SKM-1 treated with dmso at 0.1 percent for 144 hours (cell line): Measurements from ENCODE around the gene DHX16.
A peak's percentile ranks its signal among the peaks of the same experiment; 100 is the strongest.
"Not testable (repeated sequence)": the region's sequence is repeated elsewhere in the genome, so short reads cannot be mapped to it uniquely, and the experiment has no call there.

Source experiments
- DNase-seq: peaks from one replicate; lab custom pipeline; 2025; ENCODE audit not compliant: unreplicated experiment; lab: John Stamatoyannopoulos, UW

DHX16 gene

GRCh38 chr6:30679765-30680535 lies 7.1 kb upstream of the DHX16 start:
- DNase-seq = no peak

GRCh38 chr6:30678964-30679726 lies 6.3 kb upstream of the DHX16 start:
- peak; percentile 67 for DNase-seq

- DNase-seq = no peak
Measured at GRCh38 chr6:30676660-30677285, 4.0 kb upstream of the DHX16 start.

GRCh38 chr6:30670760-30671527 lies 1.9 kb downstream of the DHX16 start:
- DNase-seq = no peak

GRCh38 chr6:30666300-30666699 lies 6.5 kb downstream of the DHX16 start:
- not testable (repeated sequence) for DNase-seq

- DNase-seq = no peak
Measured at GRCh38 chr6:30664994-30665767, 7.6 kb downstream of the DHX16 start.

- not testable (repeated sequence) for DNase-seq
Measured at GRCh38 chr6:30657922-30658321, 14.9 kb downstream of the DHX16 start.

- no peak for DNase-seq
Measured at GRCh38 chr6:30657454-30657853, 15.4 kb downstream of the DHX16 start.

GRCh38 chr6:30656513-30656912 lies 16.3 kb downstream of the DHX16 start:
- no peak for DNase-seq

- DNase-seq = no peak
Measured at GRCh38 chr6:30655743-30656094, 17.1 kb downstream of the DHX16 start.

GRCh38 chr6:30654798-30655742 lies 17.7 kb downstream of the DHX16 start:
- DNase-seq = no peak

GRCh38 chr6:30651143-30651542 lies 21.7 kb downstream of the DHX16 start:
- no peak for DNase-seq

GRCh38 chr6:30647242-30648116 lies 25.3 kb downstream of the DHX16 start:
- peak; percentile 37 for DNase-seq

- peak; percentile 90 for DNase-seq
Measured at GRCh38 chr6:30646450-30647241, 26.2 kb downstream of the DHX16 start, which contains the start of gene C6orf136. C6orf136 (plus strand) TSS chr6:30647133; CDS start chr6:30647232, 99 bp downstream.

GRCh38 chr6:30645989-30646388 lies 26.8 kb downstream of the DHX16 start:
- DNase-seq = no peak

GRCh38 chr6:30644769-30645168 lies 28.0 kb downstream of the DHX16 start:
- DNase-seq = no peak

- DNase-seq = no peak
Measured at GRCh38 chr6:30643656-30644055, 29.1 kb downstream of the DHX16 start.
